H7 (cell line): ENCODE measurements around the gene FRMD4A. TPM values are rescaled to one million over a fixed set of nuclear protein-coding genes. Genes with fewer than 3 reads are reported as not detected.

Experiments used
- DNase-seq: peaks from one replicate; pipeline ENCODE4 v3.0.0; 2012
- H3K27me3 ChIP-seq: 2 replicates; pipeline ENCODE4 v1.6.0; 2011; ENCODE audit warnings: mild to moderate bottlenecking, low read length; ENCODE audit not compliant: control insufficient read depth, insufficient read depth
- H3K36me3 ChIP-seq: replicated peaks from 2 replicates; pipeline ENCODE4 v1.5.1; 2011; ENCODE audit warnings: low read length; ENCODE audit not compliant: control insufficient read depth, insufficient read depth
- H3K4me3 ChIP-seq: 2 replicates; pipeline ENCODE4 v1.5.1; 2011; ENCODE audit warnings: low read depth, mild to moderate bottlenecking, control low read depth, low read length, moderate library complexity; ENCODE audit not compliant: insufficient read depth
- total RNA-seq: library from RNA; depleted of rRNA; stranded (reverse); fragments of >200 nt; shearing (Covaris generic); gene quantifications from 2 replicates; pipeline ENCODE4 v1.2.3, GENCODE V29; 2014

The FRMD4A gene
- total RNA-seq, 1 experiment from 2014 or later = 10.8 TPM

DNA sequence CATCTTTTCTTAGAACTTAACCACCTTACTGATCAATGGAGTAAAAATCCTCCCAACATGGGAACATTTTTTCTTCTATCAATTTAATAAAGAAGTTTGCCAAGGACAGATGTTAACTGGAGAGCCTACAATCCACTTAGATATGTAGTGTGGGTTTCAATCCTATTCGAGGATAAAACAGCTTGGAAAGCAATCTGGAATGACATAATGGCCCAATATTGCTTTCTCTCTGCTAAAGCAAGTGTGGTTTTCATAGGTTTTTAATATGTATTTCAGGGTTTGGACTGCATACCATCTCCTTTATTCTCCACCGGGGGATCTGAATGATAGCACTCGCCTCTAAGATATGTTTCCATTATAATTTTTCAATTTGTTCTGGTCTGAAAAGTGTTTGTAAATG is 594.2 kb downstream of the FRMD4A start:
- Histone ChIP-seq H3K27me3 (no peaks in the 10 kb centered on the region), H3K36me3 (no peaks in the 10 kb centered on the region), H3K4me3 (no peak overlapping the region)
- DNase-seq = no peak

- Histone ChIP-seq H3K27me3 (no peaks in the 10 kb centered on the region), H3K4me3 (no peak overlapping the region), H3K36me3 (no peaks in the 10 kb centered on the region)
- no peak for DNase-seq
These were observed 596.6 kb downstream of the FRMD4A start for GRCh38 chr10:13734151-13734550.

GRCh38 chr10:13733071-13733470 is 597.7 kb downstream of the FRMD4A start:
- no peaks in the 10 kb centered on the region for H3K36me3 ChIP-seq
- H3K4me3 ChIP-seq = no peak overlapping the region
- DNase-seq = no peak
- no peaks in the 10 kb centered on the region for H3K27me3 ChIP-seq

DNA sequence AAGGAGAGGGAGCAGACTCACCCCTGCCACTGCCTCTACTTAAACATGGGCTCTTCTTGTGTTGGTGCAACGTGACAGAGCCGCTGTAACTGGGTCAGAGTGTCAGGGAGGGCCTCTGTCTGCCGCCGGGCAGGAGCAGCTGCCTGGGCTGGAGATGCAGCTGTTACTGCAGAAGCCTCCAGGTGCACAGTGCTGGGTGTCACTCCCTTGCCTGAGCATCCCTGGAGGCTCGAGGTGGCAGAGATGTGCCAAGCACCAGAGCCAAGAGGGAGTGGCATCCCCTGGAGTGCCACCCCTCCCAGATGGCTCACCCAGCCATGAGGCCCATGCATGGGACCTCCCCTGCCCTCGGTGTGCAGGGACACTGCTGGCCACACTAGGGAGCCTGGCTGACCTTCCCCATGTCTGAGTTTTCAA is 598.3 kb downstream of the FRMD4A start:
- H3K27me3 ChIP-seq = no peaks in the 10 kb centered on the region
- no peak for DNase-seq
- no peak overlapping the region for H3K4me3 ChIP-seq
- H3K36me3 ChIP-seq = no peaks in the 10 kb centered on the region

- Histone ChIP-seq H3K36me3 (no peaks in the 10 kb centered on the region), H3K27me3 (no peaks in the 10 kb centered on the region), H3K4me3 (no peak overlapping the region)
- DNase-seq = no peak
These were observed 598.9 kb downstream of the FRMD4A start for GRCh38 chr10:13731799-13732198.

GRCh38 chr10:13730956-13731355 is 599.8 kb downstream of the FRMD4A start:
- Histone ChIP-seq H3K36me3 (no peaks in the 10 kb centered on the region), H3K4me3 (no peak overlapping the region), H3K27me3 (no peaks in the 10 kb centered on the region)
- DNase-seq = no peak

GRCh38 chr10:13730306-13730652 is 600.4 kb downstream of the FRMD4A start:
- DNase-seq = no peak
- no peak overlapping the region for H3K4me3 ChIP-seq
- H3K36me3 ChIP-seq = no peaks in the 10 kb centered on the region
- no peaks in the 10 kb centered on the region for H3K27me3 ChIP-seq

GRCh38 chr10:13729586-13730305 is 601.0 kb downstream of the FRMD4A start:
- Histone ChIP-seq H3K27me3 (no peaks in the 10 kb centered on the region), H3K4me3 (no peak overlapping the region), H3K36me3 (no peaks in the 10 kb centered on the region)
- DNase-seq = no peak

DNA sequence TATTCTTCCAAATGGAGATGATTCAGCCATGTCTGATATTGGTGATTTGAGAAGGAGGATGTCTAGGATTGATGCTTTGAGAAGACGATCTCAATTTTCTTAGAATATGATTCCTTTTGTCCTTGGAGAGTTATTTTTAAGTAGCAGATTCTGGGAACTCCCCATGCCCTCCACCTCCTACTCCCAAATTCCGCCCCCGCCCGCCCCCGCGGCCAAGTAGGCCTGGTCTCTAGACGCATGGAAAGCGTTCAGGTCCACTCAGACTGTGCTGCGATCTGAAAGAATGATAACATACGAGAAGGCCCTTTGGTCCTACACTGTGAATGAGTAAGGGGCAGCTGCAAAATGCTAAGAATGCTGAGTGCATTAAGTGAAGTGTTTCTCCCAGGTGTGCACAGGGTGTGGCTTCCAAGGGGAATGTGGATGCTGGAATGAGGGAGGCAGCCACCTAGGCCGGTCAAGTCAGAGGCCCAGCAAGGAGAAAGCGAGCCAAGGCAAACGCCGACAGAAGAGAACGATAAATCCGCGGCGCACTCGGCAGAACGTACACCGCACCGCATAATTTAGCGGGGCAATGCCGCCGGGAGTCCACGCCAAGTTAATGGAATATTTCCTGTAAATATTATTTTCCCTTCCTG is 601.7 kb downstream of the FRMD4A start:
- Histone ChIP-seq H3K27me3 (no peaks in the 10 kb centered on the region), H3K4me3 (no peak overlapping the region)

GRCh38 chr10:13725594-13725993 is 605.1 kb downstream of the FRMD4A start:
- DNase-seq = no peak
- Histone ChIP-seq H3K36me3 (no peaks in the 10 kb centered on the region), H3K27me3 (no peaks in the 10 kb centered on the region), H3K4me3 (no peak overlapping the region)

More for the DNA sequence above, 601.7 kb downstream of the FRMD4A start:
- no peak for DNase-seq
- H3K36me3 ChIP-seq = no peaks in the 10 kb centered on the region

DNA sequence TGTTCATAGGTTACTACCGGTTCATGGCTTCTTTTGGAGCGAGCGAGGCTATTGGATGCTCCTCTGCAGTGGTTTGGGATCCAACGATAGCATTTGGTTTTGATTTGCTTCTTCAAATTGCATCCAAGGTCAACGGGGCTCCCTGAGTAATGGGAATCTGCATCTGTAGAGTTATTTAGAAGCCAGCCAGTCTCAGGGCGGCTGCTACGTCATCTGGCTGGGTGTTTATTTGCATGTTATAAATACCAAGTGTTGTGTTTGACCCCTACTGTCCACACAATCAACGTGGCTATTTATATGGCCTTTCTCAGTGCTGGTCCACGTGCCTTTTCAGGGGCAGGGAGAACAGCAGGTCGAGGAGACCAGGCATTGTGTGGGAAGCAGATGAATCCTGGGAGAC is 606.2 kb downstream of the FRMD4A start:
- Histone ChIP-seq H3K27me3 (no peaks in the 10 kb centered on the region), H3K36me3 (no peaks in the 10 kb centered on the region), H3K4me3 (no peak overlapping the region)
- no peak for DNase-seq

- no peaks in the 10 kb centered on the region for H3K27me3 ChIP-seq
- no peak for DNase-seq
- H3K4me3 ChIP-seq = no peak overlapping the region
- no peaks in the 10 kb centered on the region for H3K36me3 ChIP-seq
These were observed 607.7 kb downstream of the FRMD4A start for GRCh38 chr10:13722747-13723653.

DNA sequence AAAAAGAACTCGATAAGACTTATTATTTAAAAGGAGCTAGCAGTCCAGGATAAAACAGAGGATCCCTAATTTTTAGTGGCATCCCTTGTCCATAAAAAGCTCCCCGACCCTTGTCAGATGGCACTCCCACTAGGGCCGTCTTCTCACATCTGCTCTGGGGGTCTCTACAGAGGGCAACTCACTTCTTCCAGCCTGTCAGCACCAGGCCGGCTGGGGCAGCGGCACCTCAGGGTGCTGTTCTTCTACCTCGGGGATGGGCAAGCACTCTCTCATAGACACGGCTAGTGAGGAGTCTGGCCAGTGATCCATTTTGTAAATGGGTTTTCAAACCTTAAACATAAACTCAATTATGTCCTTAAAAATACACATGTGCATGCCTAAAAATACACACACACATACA is 609.2 kb downstream of the FRMD4A start:
- H3K27me3 ChIP-seq = no peaks in the 10 kb centered on the region
- no peak overlapping the region for H3K4me3 ChIP-seq
- DNase-seq = no peak
- H3K36me3 ChIP-seq = no peaks in the 10 kb centered on the region

DNA sequence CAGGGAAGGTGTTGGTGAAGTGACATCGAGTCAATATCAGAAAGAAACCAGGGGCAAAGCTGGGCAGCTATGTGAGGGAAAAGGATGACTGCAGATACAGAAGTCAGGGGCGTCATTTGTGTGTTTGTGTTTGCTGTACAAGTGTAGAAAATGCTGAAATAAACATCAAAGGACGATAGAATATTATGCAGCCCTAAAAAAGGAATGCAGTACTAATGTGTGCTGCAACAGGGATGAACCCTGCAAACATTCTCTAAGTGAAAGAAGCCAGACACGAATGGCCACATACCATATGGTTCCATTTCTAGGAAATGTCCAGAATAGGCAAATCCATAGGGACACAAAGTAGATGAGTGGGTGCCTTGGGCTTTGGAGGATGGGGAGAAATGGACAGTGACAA is 610.0 kb downstream of the FRMD4A start:
- DNase-seq = no peak
- Histone ChIP-seq H3K36me3 (no peaks in the 10 kb centered on the region), H3K27me3 (no peaks in the 10 kb centered on the region), H3K4me3 (no peak overlapping the region)

DNA sequence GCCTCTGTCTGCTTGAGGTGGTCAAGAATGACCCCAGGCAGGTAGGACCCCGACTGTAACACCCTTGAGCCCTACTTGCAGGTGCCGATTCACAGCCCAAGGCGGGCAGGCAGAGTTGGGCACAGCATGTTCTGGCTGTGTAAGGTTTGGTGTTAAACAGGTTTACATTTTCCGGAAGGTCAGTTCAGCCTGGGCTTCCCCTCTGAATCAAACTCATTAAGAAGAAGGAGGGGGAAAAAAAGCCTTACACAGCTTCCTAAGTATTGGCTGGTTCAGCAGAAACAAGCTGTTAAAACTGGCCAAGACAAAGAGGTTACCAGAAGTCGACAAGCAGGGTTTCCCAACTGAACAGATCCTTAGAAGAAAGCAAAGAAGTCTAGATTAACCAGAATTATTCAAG is 611.3 kb downstream of the FRMD4A start:
- Histone ChIP-seq H3K27me3 (no peaks in the 10 kb centered on the region), H3K36me3 (no peaks in the 10 kb centered on the region), H3K4me3 (no peak overlapping the region)
- DNase-seq = no peak
